Activated effector memory CD4-positive, alpha-beta T cell treated with Interleukin-2 at 50 U/mL for 16 hours (primary cell): ENCODE measurements around the gene CMIP.

Experiments used
- DNase-seq: peaks from one replicate; pipeline ENCODE4 v3.0.0-alpha.2; 2020

CMIP gene

GRCh38 chr16:81694494-81695280, 250.1 kb downstream of the CMIP start:
- DNase-seq: no peak

GRCh38 chr16:81695321-81696165, 250.9 kb downstream of the CMIP start:
- DNase-seq: no peak

GRCh38 chr16:81696166-81696960, 251.8 kb downstream of the CMIP start:
- DNase-seq: no peak

- DNase-seq: peak; percentile 32
Observed at GRCh38 chr16:81696961-81697615, 252.5 kb downstream of the CMIP start.

- no peak for DNase-seq
Observed at GRCh38 chr16:81697616-81698309, 253.2 kb downstream of the CMIP start.

- no peak for DNase-seq
Observed at GRCh38 chr16:81698310-81698641, 253.7 kb downstream of the CMIP start.

- no peak for DNase-seq
Observed at GRCh38 chr16:81699596-81699995, 255.0 kb downstream of the CMIP start.

GRCh38 chr16:81700071-81700779, 255.6 kb downstream of the CMIP start:
- DNase-seq: no peak

- no peak for DNase-seq
Observed at GRCh38 chr16:81700780-81701165, 256.2 kb downstream of the CMIP start.

- DNase-seq: no peak
Observed at GRCh38 chr16:81701296-81701970, 256.8 kb downstream of the CMIP start.

GRCh38 chr16:81702506-81702905, 257.9 kb downstream of the CMIP start:
- DNase-seq: no peak

GRCh38 chr16:81703177-81704155, 258.9 kb downstream of the CMIP start:
- no peak for DNase-seq

GRCh38 chr16:81705261-81705660, 260.7 kb downstream of the CMIP start:
- DNase-seq: no peak

- no peak for DNase-seq
Observed at GRCh38 chr16:81706327-81707295, 262.0 kb downstream of the CMIP start.

- no peak for DNase-seq
Observed at GRCh38 chr16:81707411-81708265, 263.0 kb downstream of the CMIP start.

GRCh38 chr16:81708266-81709015, 263.8 kb downstream of the CMIP start:
- no peak for DNase-seq
